DMS 273 (cell line): Measurements from ENCODE around the gene BRD9.

Experiments used
- DNase-seq: peaks from one replicate; lab custom pipeline; 2025; ENCODE audit not compliant: unreplicated experiment; lab: John Stamatoyannopoulos, UW

The BRD9 gene

GRCh38 chr5:819078-819477 is 73.5 kb downstream of the BRD9 start:
- no peak for DNase-seq

GRCh38 chr5:816176-816575 is 76.4 kb downstream of the BRD9 start:
- peak; percentile 73 for DNase-seq

DNA sequence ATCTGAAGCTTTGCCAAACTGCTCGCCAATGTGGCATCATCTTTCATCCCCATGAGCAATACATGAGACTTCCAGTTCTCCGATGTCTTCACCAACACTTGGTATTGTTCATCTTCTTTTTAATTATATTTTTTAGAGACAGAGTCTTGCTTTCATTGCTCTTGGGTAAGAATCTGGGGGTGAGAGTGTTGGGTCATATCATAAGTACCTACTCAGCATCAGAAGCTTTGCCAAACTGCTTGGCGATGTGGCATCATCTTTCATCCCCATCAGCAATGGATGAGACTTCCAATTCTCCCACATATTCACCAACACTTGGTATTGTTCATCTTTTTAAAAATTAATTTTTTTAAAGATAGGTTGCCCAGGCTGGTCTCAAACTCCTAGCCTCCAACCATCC is 77.2 kb downstream of the BRD9 start:
- no peak for DNase-seq
